Neuronal stem cell (in vitro differentiated cells): ENCODE measurements around the gene ITPK1.

Experiments used
- DNase-seq: peaks from one replicate; pipeline ENCODE4 v3.0.0-alpha.2; 2013; ENCODE audit warnings: low spot score
- H2AFZ ChIP-seq: one replicate; pipeline ENCODE4 v1.6.1; 2013; ENCODE audit warnings: mild to moderate bottlenecking, low read length, inconsistent platforms
- H2AK5ac ChIP-seq: 2 replicates; pipeline ENCODE4 v1.6.1; 2013; ENCODE audit warnings: low read depth, mild to moderate bottlenecking, inconsistent platforms, low read length, moderate library complexity, mixed read lengths
- H2BK120ac ChIP-seq: 2 replicates; pipeline ENCODE4 v1.6.1; 2013; ENCODE audit warnings: low read depth, mild to moderate bottlenecking, inconsistent platforms, low read length, moderate library complexity, mixed read lengths
- H2BK12ac ChIP-seq: one replicate; pipeline ENCODE4 v1.6.1; 2013; ENCODE audit warnings: low read length, inconsistent platforms
- H2BK15ac ChIP-seq: 2 replicates; pipeline ENCODE4 v1.6.1; 2013; ENCODE audit warnings: mild to moderate bottlenecking, low read length, inconsistent platforms, mixed read lengths
- H2BK5ac ChIP-seq: one replicate; pipeline ENCODE4 v1.6.1; 2013; ENCODE audit warnings: inconsistent platforms, mild to moderate bottlenecking, low read length, moderate library complexity
- H3K14ac ChIP-seq: one replicate; pipeline ENCODE4 v1.6.1; 2013; ENCODE audit warnings: low read length, inconsistent platforms
- H3K18ac ChIP-seq: 2 replicates; pipeline ENCODE4 v1.6.1; 2013; ENCODE audit warnings: low read length, inconsistent platforms
- H3K23ac ChIP-seq: 2 replicates; pipeline ENCODE4 v1.6.1; 2013; ENCODE audit warnings: low read depth, mild to moderate bottlenecking, mixed read lengths, low read length, inconsistent platforms; ENCODE audit not compliant: poor library complexity
- H3K27ac ChIP-seq: replicated peaks from 3 replicates; pipeline ENCODE4 v1.5.1; 2013; ENCODE audit warnings: low read length, inconsistent platforms
- H3K27me3 ChIP-seq, 3 experiments: 2 replicates each; pipeline ENCODE4 v1.6.1; 2013; ENCODE audit warnings: low read length in 3 of 3, mild to moderate bottlenecking in 2 of 3, inconsistent platforms in 1 of 3, low read depth in 1 of 3, mixed read lengths in 1 of 3, moderate library complexity in 1 of 3; ENCODE audit not compliant: control insufficient read depth in 3 of 3, insufficient read depth in 3 of 3
- H3K36me3 ChIP-seq, 2 donors: replicated peaks in 1 of 2; 2 replicates each; pipeline ENCODE4 v1.6.1; 2013; ENCODE audit warnings: low read length in 2 of 2; ENCODE audit not compliant: control insufficient read depth in 2 of 2, insufficient read depth in 2 of 2
- H3K4ac ChIP-seq: 2 replicates; pipeline ENCODE4 v1.6.1; 2013; ENCODE audit warnings: inconsistent platforms, mild to moderate bottlenecking, low read length, moderate library complexity
- H3K4me1 ChIP-seq, 2 donors: 1 replicate in 1 of 2; 2 replicates in 1 of 2; pipeline ENCODE4 v1.6.1; 2013; ENCODE audit warnings: low read length in 2 of 2, low read depth in 1 of 2; ENCODE audit not compliant: control insufficient read depth in 2 of 2, insufficient read depth in 1 of 2
- H3K4me2 ChIP-seq: one replicate; pipeline ENCODE4 v1.6.1; 2013; ENCODE audit warnings: mild to moderate bottlenecking, low read length, inconsistent platforms; ENCODE audit not compliant: insufficient read depth, poor library complexity, severe bottlenecking
- H3K4me3 ChIP-seq, 2 donors: 2 replicates each; pipeline ENCODE4 v1.5.1; 2013; ENCODE audit warnings: low read length in 2 of 2, mild to moderate bottlenecking in 2 of 2, inconsistent platforms in 1 of 2, moderate library complexity in 1 of 2
- H3K79me1 ChIP-seq: one replicate; pipeline ENCODE4 v1.6.1; 2013; ENCODE audit warnings: low read depth, mild to moderate bottlenecking, inconsistent platforms, low read length, moderate library complexity
- H3K9ac ChIP-seq: one replicate; pipeline ENCODE4 v1.6.1; 2013; ENCODE audit warnings: mild to moderate bottlenecking, low read depth, low read length, inconsistent platforms; ENCODE audit not compliant: poor library complexity
- H3K9me3 ChIP-seq, 2 donors: replicated peaks in 1 of 2; 2 replicates each; pipeline versions ENCODE3 to v1.6.1; 2013; ENCODE audit warnings: low read length in 2 of 2, mild to moderate bottlenecking in 2 of 2, inconsistent platforms in 1 of 2, low read depth in 1 of 2, mixed read lengths in 1 of 2, moderate library complexity in 1 of 2; ENCODE audit not compliant: control insufficient read depth in 2 of 2, insufficient read depth in 1 of 2
- H4K8ac ChIP-seq: one replicate; pipeline ENCODE4 v1.6.1; 2013; ENCODE audit warnings: low read depth, mild to moderate bottlenecking, inconsistent platforms, low read length, moderate library complexity
- H4K91ac ChIP-seq: one replicate; pipeline ENCODE4 v1.6.1; 2013; ENCODE audit warnings: low read length, low read depth, mild to moderate bottlenecking, inconsistent platforms; ENCODE audit not compliant: poor library complexity
- WGBS, 2 donors: extraction: QIAGEN DNeasy Blood & Tissue Kit; methylation state at CpG; one replicate each; pipeline ENCODE4 v1.1.7; 2013; ENCODE audit warnings: missing lambda C conversion rate in 2 of 2, mixed read lengths in 1 of 2; ENCODE audit not compliant: insufficient read length in 2 of 2, insufficient replicate concordance in 1 of 2; ENCODE audit errors: extremely low coverage in 2 of 2; 5-methylcytosine and 5-hydroxymethylcytosine counted together

Gene ITPK1

DNA sequence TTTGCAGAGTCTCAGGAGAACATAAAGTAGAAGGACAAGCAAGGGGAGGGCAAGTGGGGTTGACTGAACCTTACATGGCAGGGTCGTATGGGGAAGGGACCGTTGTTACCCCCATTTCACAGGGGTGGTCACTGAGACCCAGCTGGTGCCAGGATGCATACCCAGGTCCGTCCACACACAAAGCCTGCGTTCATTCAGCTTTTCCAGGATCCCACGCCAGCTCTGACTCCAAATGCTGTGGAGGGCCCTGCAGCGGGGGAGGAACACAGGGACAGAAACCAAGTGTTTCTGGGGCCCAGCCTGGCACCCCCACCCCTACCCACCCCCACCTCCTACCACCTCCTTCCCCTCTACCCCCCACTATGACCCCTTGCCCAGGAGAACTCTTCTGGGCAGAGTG lies 209.3 kb downstream of the ITPK1 start:
- H3K27ac ChIP-seq, result no peak overlapping the region

GRCh38 chr14:92905667-92906066 lies 210.1 kb downstream of the ITPK1 start:
- no peaks in the 10 kb centered on the region for H3K79me1 ChIP-seq
- H2BK15ac ChIP-seq, result no peak overlapping the region
- no peak overlapping the region for H3K4me2 ChIP-seq
- no peak overlapping the region for H3K4ac ChIP-seq
- H2BK120ac ChIP-seq, result no peak overlapping the region
- no peak for DNase-seq
- H3K23ac ChIP-seq, result no peak overlapping the region
- no CpG with 5 or more reads among the region's 8 CpGs for WGBS, 2 donors
- H3K9me3 ChIP-seq, result peaks cover 0 to 4% of the 10 kb centered on the region in 2 donors
- H3K4me1 ChIP-seq, result peaks cover 0 to 13% of the 10 kb centered on the region in 2 donors
- H2AFZ ChIP-seq, result no peak overlapping the region
- H2BK5ac ChIP-seq, result no peak overlapping the region
- H3K27me3 ChIP-seq, result peaks cover 0 to 47% (median 1%) of the 10 kb centered on the region in 3 experiments
- no peak overlapping the region for H4K91ac ChIP-seq
- H3K27ac ChIP-seq, result no peak overlapping the region
- H3K36me3 ChIP-seq, result peaks cover 0 to 1% of the 10 kb centered on the region in 2 donors
- no peak overlapping the region for H2AK5ac ChIP-seq
- H3K18ac ChIP-seq, result no peak overlapping the region
- H4K8ac ChIP-seq, result no peak overlapping the region
- no peak overlapping the region for H3K14ac ChIP-seq
- no peak overlapping the region for H2BK12ac ChIP-seq
- no peak overlapping the region for H3K4me3 ChIP-seq
- no peak overlapping the region for H3K9ac ChIP-seq

More for the DNA sequence above, 209.3 kb downstream of the ITPK1 start:
- Histone ChIP-seq H2BK5ac (no peak overlapping the region), H3K4me3 (no peak overlapping the region), H2BK120ac (no peak overlapping the region), H3K23ac (no peak overlapping the region), H4K91ac (no peak overlapping the region), H4K8ac (no peak overlapping the region), H3K27me3 (peaks cover 0 to 41% (median 1%) of the 10 kb centered on the region in 3 experiments), H3K36me3 (peaks cover 0 to 1% of the 10 kb centered on the region in 2 donors), H3K14ac (no peak overlapping the region), H3K9ac (no peak overlapping the region), H3K9me3 (peaks cover 0 to 4% of the 10 kb centered on the region in 2 donors), H3K79me1 (no peaks in the 10 kb centered on the region), H3K4me2 (no peak overlapping the region), H3K4ac (no peak overlapping the region), H3K18ac (no peak overlapping the region), H2AK5ac (no peak overlapping the region), H2AFZ (no peak overlapping the region), H2BK12ac (no peak overlapping the region), H2BK15ac (no peak overlapping the region), H3K4me1 (peaks cover 0 to 13% of the 10 kb centered on the region in 2 donors)
- no CpG with 5 or more reads among the region's 6 CpGs for WGBS, 2 donors
- DNase-seq, result no peak

- no peak overlapping the region for H3K4me2 ChIP-seq
- H3K27ac ChIP-seq, result no peak overlapping the region
- no peaks in the 10 kb centered on the region for H3K79me1 ChIP-seq
- H3K4me1 ChIP-seq, result peaks cover 0 to 13% of the 10 kb centered on the region in 2 donors
- peaks cover 0 to 50% (median 1%) of the 10 kb centered on the region in 3 experiments for H3K27me3 ChIP-seq
- no peaks in the 10 kb centered on the region for H3K36me3 ChIP-seq
- H2BK5ac ChIP-seq, result no peak overlapping the region
- no peak overlapping the region for H2BK12ac ChIP-seq
- H2BK15ac ChIP-seq, result no peak overlapping the region
- no peak overlapping the region for H3K14ac ChIP-seq
- no peak overlapping the region for H3K4ac ChIP-seq
- no CpG with 5 or more reads among the region's 6 CpGs for WGBS, 2 donors
- no peak overlapping the region for H4K8ac ChIP-seq
- H4K91ac ChIP-seq, result no peak overlapping the region
- no peak overlapping the region for H3K4me3 ChIP-seq
- H3K9me3 ChIP-seq, result peaks cover 0 to 2% of the 10 kb centered on the region in 2 donors
- H2AFZ ChIP-seq, result no peak overlapping the region
- DNase-seq, result no peak
- H2AK5ac ChIP-seq, result no peak overlapping the region
- H2BK120ac ChIP-seq, result peak overlapping the region; percentile 19
- H3K18ac ChIP-seq, result peak overlapping the region; percentile 23
- H3K9ac ChIP-seq, result no peak overlapping the region
- H3K23ac ChIP-seq, result no peak overlapping the region
Measured at GRCh38 chr14:92903359-92903758, 212.4 kb downstream of the ITPK1 start.

- H3K4me1 ChIP-seq, result peaks cover 0 to 13% of the 10 kb centered on the region in 2 donors
- H3K18ac ChIP-seq, result peak overlapping the region; percentile 44
- H2AK5ac ChIP-seq, result no peak overlapping the region
- no peak overlapping the region for H2BK5ac ChIP-seq
- H3K9ac ChIP-seq, result no peak overlapping the region
- no peak overlapping the region for H3K4me2 ChIP-seq
- no CpG with 5 or more reads among the region's 17 CpGs for WGBS, 2 donors
- peak overlapping the region; percentile 47 for H2AFZ ChIP-seq
- no peaks in the 10 kb centered on the region for H3K36me3 ChIP-seq
- H3K9me3 ChIP-seq, result peaks cover 0 to 2% of the 10 kb centered on the region in 2 donors
- no peak overlapping the region for H3K23ac ChIP-seq
- H3K79me1 ChIP-seq, result no peaks in the 10 kb centered on the region
- H3K4ac ChIP-seq, result no peak overlapping the region
- H3K4me3 ChIP-seq, result no peak overlapping the region
- no peak overlapping the region for H3K14ac ChIP-seq
- H4K91ac ChIP-seq, result no peak overlapping the region
- H3K27ac ChIP-seq, result no peak overlapping the region
- H2BK12ac ChIP-seq, result no peak overlapping the region
- no peak overlapping the region for H2BK120ac ChIP-seq
- H2BK15ac ChIP-seq, result no peak overlapping the region
- no peak overlapping the region for H4K8ac ChIP-seq
- H3K27me3 ChIP-seq, result peaks cover 0 to 50% (median 1%) of the 10 kb centered on the region in 3 experiments
- DNase-seq, result no peak
Measured at GRCh38 chr14:92902726-92903125, 213.0 kb downstream of the ITPK1 start.
